Inflammatory macrophage treated with lipopolysaccharide for 1 hour (primary cell): ENCODE measurements around the gene ALKBH6.
"Not testable (repeated sequence)": the region's sequence is repeated elsewhere in the genome, so short reads cannot be mapped to it uniquely, and the experiment has no call there.

Experiments used
- DNase-seq, 2 donors: peaks; one replicate each; pipeline ENCODE4 v3.0.0-alpha.2; 2020 to 2022

The ALKBH6 gene

DNA sequence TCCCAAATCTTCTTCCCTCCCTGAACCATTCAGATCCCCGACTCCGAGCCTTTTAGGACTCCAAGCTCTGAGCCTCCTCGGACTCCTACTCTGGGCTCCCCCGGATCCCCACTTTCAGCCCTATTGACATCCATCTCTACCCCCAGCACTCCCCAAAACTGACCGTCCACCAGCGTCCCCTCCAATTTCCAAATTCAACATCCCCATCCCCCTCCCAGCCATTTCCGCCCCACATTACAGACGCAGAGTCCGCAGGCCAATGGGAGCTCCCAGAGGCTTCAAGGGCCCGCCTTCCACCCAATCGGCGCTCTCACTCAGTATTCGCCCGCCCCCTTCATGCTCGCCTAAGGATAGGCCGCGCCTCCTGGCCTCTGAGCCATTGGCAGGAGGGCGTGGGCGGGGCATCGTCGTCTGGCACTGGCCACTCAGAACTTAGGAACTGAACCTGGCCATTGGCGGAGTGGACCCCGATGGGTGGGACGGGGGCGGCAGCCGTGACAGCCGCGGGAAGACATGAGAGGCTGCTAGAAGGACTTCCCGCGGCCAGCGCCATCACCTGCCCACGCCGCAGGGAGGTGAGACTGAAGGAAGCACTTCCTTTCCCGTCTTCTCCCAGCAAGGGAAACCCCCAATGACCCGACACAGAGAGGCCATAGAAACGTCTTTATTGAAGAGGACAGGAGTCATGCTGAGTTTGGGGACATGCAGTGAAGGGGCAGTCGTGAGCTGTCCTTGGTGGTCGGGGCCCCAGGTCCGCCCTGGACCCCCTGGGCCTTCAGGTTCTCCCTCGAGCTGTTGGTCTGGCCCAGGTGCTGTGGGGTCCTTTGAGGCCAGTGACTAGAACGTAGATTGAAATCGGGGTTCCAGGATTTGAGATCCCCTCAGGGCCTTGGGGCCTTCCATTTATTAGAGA is at the start of gene ALKBH6:
Gene ALKBH6, minus strand, starts transcription at position 202 of the 913 bp plus-strand sequence. CDS start 816 bp downstream, outside the sequence.
- peak; percentile 100 for DNase-seq

DNA sequence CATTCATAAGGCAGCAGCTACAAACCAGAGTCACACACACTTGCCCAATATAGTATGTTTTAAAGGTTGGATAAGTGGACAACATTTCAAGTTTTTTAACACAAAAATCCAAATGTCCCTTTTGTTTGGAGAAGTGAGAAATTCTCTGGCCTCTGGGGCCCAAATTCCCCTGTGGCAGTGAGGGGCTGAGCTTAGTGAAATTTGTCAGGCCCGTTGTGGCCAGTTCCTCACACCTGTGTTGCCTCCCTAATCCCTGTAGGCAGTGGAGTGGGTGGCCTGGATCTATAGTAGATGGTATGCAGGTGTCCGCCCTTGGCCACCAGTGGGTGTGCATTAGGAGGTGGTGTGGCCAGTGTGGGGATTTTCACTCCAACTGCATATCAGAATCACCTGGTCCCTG is 47.4 kb upstream of the ALKBH6 start:
- no peak for DNase-seq

DNA sequence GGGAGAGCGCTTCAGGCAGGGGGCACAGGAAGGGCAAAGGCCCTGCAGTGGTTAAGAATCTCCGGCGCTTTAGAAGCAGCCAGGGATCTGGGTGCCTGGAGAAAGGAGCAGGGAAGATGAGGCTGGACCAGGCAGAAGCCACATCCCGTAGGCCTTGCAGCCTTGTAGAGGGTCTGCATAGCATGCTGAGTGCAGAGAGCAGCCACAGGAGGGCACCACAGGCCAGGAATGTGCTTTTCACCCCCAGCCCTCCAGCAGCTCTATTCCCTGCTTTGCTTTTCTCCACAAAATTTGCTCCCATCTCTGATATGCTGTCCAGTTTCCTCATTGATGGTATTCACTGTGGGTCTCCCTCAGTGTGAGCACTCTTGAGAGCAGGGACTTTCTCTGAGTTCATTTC is 46.4 kb upstream of the ALKBH6 start:
- no peak for DNase-seq

GRCh38 chr19:36059180-36059910 is 45.3 kb upstream of the ALKBH6 start:
- DNase-seq, result no peak

GRCh38 chr19:36058481-36059179 is 44.6 kb upstream of the ALKBH6 start:
- DNase-seq, result no peak

- DNase-seq, result peak; percentile 89 to 95
Observed at GRCh38 chr19:36054733-36055686, 41.0 kb upstream of the ALKBH6 start, which contains the start of gene WDR62. TSS of gene WDR62 (plus strand) at chr19:36054897. CDS start at chr19:36054972, 75 bp downstream.

GRCh38 chr19:36054119-36054732 is 40.2 kb upstream of the ALKBH6 start, which contains the start of gene THAP8:
TSS of gene THAP8 (minus strand) at chr19:36054285. CDS start at chr19:36054217, 68 bp downstream.
- peak; percentile 98 to 99 for DNase-seq

GRCh38 chr19:36051637-36052036 is 37.6 kb upstream of the ALKBH6 start:
- no peak for DNase-seq

DNA sequence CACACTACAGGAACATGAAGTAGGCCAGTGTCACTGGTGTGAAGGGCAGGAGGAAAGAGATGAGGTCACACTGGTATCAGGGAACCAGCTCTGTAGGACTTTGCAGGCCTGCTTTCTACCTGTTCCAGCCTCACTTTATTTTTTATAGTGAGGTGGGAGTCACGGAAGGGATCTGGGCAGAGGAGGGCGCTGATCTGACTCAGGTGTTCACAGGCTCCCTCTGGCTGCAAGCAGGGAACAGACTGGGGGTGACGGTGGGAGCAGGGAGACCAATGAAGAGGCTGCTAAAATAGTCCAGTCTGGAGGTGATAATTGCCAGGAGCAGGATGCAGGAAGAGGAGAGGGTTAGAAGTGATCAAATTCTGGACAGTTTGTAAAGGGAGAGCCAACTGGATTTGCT is 37.2 kb upstream of the ALKBH6 start:
- no peak for DNase-seq

GRCh38 chr19:36049080-36049698 is 35.2 kb upstream of the ALKBH6 start:
- no peak for DNase-seq

DNA sequence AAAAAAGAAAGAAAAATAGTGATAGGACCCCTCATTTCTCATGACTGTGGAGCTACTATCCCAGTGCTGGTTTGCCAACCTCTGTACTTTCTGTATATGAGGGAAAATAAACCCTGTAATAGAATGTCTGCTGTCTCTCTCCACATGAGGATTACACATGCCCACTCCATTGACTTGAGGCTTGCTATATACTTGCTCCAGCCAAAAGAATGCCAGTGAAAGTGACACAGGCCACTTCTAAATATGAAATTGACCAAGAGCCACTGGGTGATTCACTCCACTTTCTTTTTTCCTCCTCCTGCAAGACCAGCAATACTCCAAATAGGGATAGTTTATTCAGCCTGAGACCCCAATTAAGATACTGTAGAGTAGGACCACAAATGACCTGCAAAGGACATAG is 33.8 kb upstream of the ALKBH6 start:
- no peak for DNase-seq

DNA sequence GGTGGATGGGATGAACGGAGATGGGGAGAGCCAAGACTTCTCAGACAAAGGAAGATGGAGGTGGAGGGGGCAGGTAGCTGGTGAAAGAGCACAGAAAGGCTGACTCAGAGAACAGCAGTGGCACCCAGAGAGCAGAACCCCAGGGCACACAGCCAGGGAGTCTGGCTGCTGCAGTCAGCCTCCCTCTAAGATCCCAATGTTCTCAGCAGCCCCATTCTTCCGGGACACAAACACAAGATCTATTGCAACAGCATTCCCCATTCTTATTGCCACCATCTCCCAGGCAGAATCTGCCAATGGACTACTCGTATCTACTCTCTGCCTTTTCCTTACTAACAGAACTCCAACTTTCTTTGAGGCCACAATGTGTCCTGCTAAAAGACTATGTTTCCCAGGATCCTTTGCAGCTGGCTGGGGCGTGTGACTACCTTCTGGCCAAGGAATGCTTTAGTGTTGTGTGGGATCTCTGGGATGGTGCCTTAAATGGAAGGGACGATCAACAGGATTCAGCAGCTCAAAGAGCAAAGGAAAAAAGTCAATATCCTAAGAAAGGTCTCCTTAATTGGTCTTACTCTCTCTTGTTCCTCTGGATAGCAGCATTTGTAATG is 32.5 kb upstream of the ALKBH6 start:
- no peak for DNase-seq

GRCh38 chr19:36043952-36044351 is 29.9 kb upstream of the ALKBH6 start:
- DNase-seq, result no peak

DNA sequence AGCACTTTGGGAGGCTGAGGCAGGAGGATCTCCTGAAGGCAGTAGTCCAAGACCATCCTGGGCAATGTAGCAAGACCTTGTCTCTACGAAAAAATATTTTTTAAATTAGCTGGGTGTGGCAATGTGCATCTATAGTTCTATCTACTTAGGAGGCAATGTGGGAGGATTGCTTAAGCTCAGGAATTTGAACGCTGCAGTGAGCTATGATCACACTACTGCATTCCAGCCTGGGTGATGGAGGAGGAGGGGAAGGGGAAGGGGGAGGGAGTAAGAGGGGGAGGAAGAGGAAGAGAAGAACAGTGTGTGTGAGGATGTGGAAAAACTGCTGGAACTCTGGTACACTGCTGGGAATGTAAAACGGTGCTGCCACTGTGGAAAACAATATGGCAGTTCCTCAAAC is 27.8 kb upstream of the ALKBH6 start:
- DNase-seq, result peak; percentile 53 to 71

- DNase-seq, result not testable (repeated sequence)
Observed at GRCh38 chr19:36041092-36041491, 27.1 kb upstream of the ALKBH6 start.

- no peak for DNase-seq
Observed at GRCh38 chr19:36040495-36040894, 26.5 kb upstream of the ALKBH6 start.

DNA sequence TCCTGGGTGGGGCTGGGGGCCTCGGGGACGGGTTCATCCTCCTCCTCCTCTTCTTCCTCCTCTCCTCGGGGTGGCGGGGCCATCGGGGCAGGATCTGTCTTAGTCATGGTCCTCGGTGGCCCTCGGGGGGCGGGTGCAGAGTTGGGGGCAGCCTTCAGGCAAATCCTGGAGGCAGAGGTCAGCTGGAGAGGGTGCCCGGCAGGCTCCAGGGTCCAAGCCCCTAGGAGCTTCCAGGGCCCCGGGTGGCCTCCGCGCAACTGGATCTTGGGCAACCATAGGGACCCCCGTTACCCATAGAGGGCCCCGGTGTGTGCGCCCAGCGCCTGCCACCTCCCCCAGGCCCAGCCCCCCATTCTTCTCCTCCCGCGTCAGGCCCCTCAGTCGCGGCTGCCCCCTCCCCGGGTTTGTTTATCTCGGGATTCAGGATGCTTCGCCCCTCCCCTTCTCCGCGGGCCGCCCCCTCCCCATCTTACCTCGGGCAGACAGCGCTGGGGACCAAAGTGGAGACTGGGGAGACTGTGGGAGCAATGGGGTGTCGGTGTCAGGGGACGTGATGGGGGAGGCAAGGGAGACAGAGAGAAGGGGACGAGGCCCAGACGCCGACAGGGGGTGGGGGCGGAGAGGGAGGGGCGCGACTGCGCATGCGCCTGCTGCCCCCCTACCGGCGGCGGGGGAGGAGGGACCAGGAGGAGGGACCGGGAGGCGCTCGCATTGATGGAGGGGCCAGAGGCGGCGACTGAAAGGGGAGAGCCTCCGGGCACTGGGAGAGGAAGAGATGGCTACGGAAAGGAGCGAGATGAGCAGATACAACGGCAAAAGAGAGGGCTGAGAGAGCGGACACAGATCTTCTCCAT is 18.5 kb upstream of the ALKBH6 start, which contains the start of gene CLIP3:
Gene CLIP3, minus strand, starts transcription at position 623 of the 854 bp plus-strand sequence. Its CDS starts 516 bp downstream, at position 107.
- DNase-seq, result no peak

GRCh38 chr19:36031308-36031707 is 17.3 kb upstream of the ALKBH6 start:
- DNase-seq, result no peak
